OCI-LY7 (cell line): ENCODE measurements around the gene SMIM31. TPM values are rescaled to one million over a fixed set of nuclear protein-coding genes. Genes with fewer than 3 reads are reported as not detected.

ENCODE experiments used
- BruUV-seq: library from RNA; stranded (reverse); fragments of 400-500 nt; replicated peaks from 2 replicates; lab custom pipeline; 2021; lab: Mats Ljungman, UMichigan
- CTCF ChIA-PET: fragments of 300-600 bp; sonication (Branson Sonifier 250); formaldehyde crosslinking; loops from one replicate; lab custom pipeline; 2022; ENCODE audit warnings: antibody characterized with exemption; ENCODE audit not compliant: unreplicated experiment; lab: Charles Lee
- POLR2A ChIA-PET: fragments of 300-600 bp; sonication (Branson Sonifier 250); formaldehyde crosslinking; loops from one replicate; lab custom pipeline; 2022; ENCODE audit warnings: antibody characterized with exemption; lab: Charles Lee
- DNase-seq: peaks from one replicate; pipeline ENCODE4 v3.0.0-alpha.2; 2015; ENCODE audit warnings: low spot score
- H2AFZ ChIP-seq: fragments of 200-600 bp; sonication (generic), shearing (Covaris generic); 2 replicates; pipeline ENCODE4 v1.6.1; 2014; ENCODE audit warnings: mild to moderate bottlenecking, antibody characterized with exemption, low read length, moderate library complexity
- H3K27ac ChIP-seq: fragments of 200-600 bp; sonication (generic); 2 replicates; pipeline ENCODE4 v1.5.1; 2014; ENCODE audit warnings: mixed run types, low read depth, mild to moderate bottlenecking, moderate library complexity, low read length, inconsistent platforms; ENCODE audit not compliant: poor library complexity, severe bottlenecking
- H3K36me3 ChIP-seq: fragments of 200-600 bp; sonication (generic); 2 replicates; pipeline ENCODE4 v1.6.1; 2014; ENCODE audit warnings: mild to moderate bottlenecking, antibody characterized with exemption, low read length, moderate library complexity, mixed read lengths; ENCODE audit not compliant: insufficient read depth
- H3K4me1 ChIP-seq: fragments of 200-600 bp; sonication (generic); 2 replicates; pipeline ENCODE4 v1.5.1; 2014; ENCODE audit warnings: mild to moderate bottlenecking, low read length; ENCODE audit not compliant: insufficient read depth, poor library complexity, severe bottlenecking
- H3K4me2 ChIP-seq: fragments of 200-600 bp; sonication (generic); 2 replicates; pipeline ENCODE4 v1.6.1; 2014; ENCODE audit warnings: mild to moderate bottlenecking, low read length
- H3K4me3 ChIP-seq: fragments of 200-600 bp; sonication (generic); 2 replicates; pipeline ENCODE4 v1.5.1; 2014; ENCODE audit warnings: mild to moderate bottlenecking, low read depth, low read length; ENCODE audit not compliant: poor library complexity, severe bottlenecking
- H3K79me2 ChIP-seq: fragments of 200-600 bp; sonication (generic); 2 replicates; pipeline ENCODE4 v1.6.1; 2016; ENCODE audit warnings: low read depth, mild to moderate bottlenecking, low read length, moderate library complexity, mixed read lengths; ENCODE audit not compliant: insufficient read depth
- H3K9me2 ChIP-seq: fragments of 200-600 bp; sonication (generic); 2 replicates; pipeline ENCODE4 v1.6.1; 2016; ENCODE audit warnings: mild to moderate bottlenecking, low read length, mixed read lengths; ENCODE audit not compliant: insufficient read depth
- H3K9me3 ChIP-seq: fragments of 200-600 bp; sonication (generic); 2 replicates; pipeline ENCODE4 v1.6.1; 2014; ENCODE audit warnings: mild to moderate bottlenecking, mixed run types, low read length, mixed read lengths
- H4K20me1 ChIP-seq: fragments of 200-600 bp; sonication (generic); 2 replicates; pipeline ENCODE4 v1.6.1; 2014; ENCODE audit warnings: mild to moderate bottlenecking, antibody characterized with exemption, low read length, moderate library complexity, mixed read lengths; ENCODE audit not compliant: insufficient read depth
- EZH2phosphoT487 ChIP-seq: fragments of 200-600 bp; sonication (generic); IDR thresholded peaks from 2 replicates; pipeline ENCODE4 v1.6.1; 2018; ENCODE audit warnings: low read depth, borderline replicate concordance, mild to moderate bottlenecking, mixed run types, antibody characterized with exemption, low read length, moderate library complexity, mixed read lengths
- intact Hi-C: fragments of 100-400 bp; cut with micrococcal nuclease; formaldehyde crosslinking; loops from one replicate; pipeline ENCODE4 v1.10.0; 2022; ENCODE audit not compliant: unreplicated experiment
- total RNA-seq, 2 experiments: library from RNA; depleted of rRNA in 1 of 2; stranded (reverse); fragments of >200 nt in 1 of 2; shearing (Covaris generic) in 1 of 2; gene quantifications; 2 replicates each; pipeline ENCODE4 v1.2.3, GENCODE V29; 2014 to 2022
- TF ChIP-seq, protein P1 (sequence below): fragments of 200-600 bp; sonication (generic); conservative IDR thresholded peaks from 2 replicates; pipeline ENCODE4 v1.5.1; 2014; ENCODE audit warnings: mild to moderate bottlenecking, antibody characterized with exemption, low read length, moderate library complexity, mixed read lengths

Gene SMIM31
- total RNA-seq, 2 experiments from 2014 or later: not detected

DNA sequence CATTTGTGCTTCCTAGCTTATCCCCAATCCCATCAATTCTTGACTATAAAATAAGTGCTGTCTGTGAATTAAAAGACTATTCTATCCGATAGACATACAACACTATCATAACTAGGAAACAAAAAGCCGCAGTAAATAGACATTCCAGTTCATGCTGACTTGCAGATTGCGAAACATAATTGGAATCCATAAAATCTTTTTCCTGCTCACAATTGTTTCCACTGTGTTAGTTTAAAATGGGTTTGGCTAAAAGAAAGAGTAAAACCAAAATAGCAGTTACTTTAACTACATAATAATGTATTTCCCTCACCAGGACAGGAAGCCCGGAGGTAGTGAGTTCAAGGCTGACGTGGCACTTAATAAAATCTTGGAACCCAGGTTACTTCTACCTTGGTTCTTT lies 17.2 kb downstream of the SMIM31 start:
- Histone ChIP-seq H3K4me1 (no peaks in the 10 kb centered on the region), H4K20me1 (no peaks in the 10 kb centered on the region), H3K9me3 (no peaks in the 10 kb centered on the region), H3K36me3 (no peaks in the 10 kb centered on the region), H3K4me3 (no peak overlapping the region), H3K79me2 (no peaks in the 10 kb centered on the region), H2AFZ (no peak overlapping the region), H3K4me2 (no peak overlapping the region), H3K27ac (no peak overlapping the region), H3K9me2 (no peaks in the 10 kb centered on the region)
- BruUV-seq: no TSS peak
- ChIA-PET POLR2A (interaction anchor here (0.9 kb wide), 1 partner anchor 206 kb away, joined by 3 read pairs; no protein-coding TSS in a partner anchor), CTCF (no interaction called here)
- intact Hi-C loops: no loop called here
- no peak for TF ChIP-seq EZH2phosphoT487
- TF ChIP-seq, protein P1, sequence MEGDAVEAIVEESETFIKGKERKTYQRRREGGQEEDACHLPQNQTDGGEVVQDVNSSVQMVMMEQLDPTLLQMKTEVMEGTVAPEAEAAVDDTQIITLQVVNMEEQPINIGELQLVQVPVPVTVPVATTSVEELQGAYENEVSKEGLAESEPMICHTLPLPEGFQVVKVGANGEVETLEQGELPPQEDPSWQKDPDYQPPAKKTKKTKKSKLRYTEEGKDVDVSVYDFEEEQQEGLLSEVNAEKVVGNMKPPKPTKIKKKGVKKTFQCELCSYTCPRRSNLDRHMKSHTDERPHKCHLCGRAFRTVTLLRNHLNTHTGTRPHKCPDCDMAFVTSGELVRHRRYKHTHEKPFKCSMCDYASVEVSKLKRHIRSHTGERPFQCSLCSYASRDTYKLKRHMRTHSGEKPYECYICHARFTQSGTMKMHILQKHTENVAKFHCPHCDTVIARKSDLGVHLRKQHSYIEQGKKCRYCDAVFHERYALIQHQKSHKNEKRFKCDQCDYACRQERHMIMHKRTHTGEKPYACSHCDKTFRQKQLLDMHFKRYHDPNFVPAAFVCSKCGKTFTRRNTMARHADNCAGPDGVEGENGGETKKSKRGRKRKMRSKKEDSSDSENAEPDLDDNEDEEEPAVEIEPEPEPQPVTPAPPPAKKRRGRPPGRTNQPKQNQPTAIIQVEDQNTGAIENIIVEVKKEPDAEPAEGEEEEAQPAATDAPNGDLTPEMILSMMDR: no peak
- DNase-seq: no peak

DNA sequence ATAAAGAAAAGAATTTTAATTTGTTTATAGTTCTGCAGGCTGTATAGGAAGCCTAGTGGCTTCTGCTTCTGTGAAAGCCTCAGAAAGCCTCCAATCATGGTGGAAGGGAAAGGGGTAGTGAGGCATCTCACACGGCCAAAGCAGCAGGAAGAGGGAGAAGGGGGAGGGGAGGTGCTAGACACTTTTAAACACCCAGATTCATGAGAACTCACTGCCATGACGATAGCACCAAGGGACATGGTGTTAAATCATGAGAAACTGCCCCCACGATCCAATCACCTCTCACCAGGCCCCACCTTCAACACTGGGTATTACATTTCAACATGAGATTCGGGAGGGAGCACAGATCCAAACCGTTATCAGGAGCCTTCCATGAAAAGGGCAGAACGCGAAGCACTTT lies 18.1 kb downstream of the SMIM31 start:
- CTCF ChIA-PET: no interaction called here
- BruUV-seq: no TSS peak
- no peak for TF ChIP-seq EZH2phosphoT487
- TF ChIP-seq, protein P1: no peak

DNA sequence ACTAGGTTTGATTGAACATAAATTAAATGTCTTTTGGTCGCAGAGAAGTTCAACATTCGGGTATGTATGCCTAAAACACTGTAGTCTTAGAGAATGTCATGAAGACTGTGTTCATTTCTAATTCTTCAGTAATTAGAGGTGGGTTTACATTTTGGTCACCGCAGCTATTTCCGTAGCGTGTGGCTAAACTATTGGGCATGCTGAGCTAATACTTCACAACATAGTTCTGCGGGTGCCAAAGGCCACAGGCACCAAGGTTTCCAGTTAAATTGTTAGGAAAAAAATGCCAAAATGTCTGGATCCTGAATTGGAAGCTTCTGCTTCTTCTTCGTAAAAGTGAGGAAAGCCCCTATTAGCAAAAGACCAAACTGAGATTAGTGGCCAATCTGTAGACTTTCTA lies 25.1 kb downstream of the SMIM31 start:
- H3K4me3 ChIP-seq: no peak overlapping the region
- no peak for TF ChIP-seq EZH2phosphoT487
- TF ChIP-seq, protein P1: no peak
- ChIA-PET CTCF (no interaction called here), POLR2A (interaction anchor here (0.6 to 1.3 kb wide), 2 partner anchors 9 to 628 kb away, joined by 3 read pairs; no protein-coding TSS in a partner anchor)
- no peaks in the 10 kb centered on the region for H3K36me3 ChIP-seq
- H3K27ac ChIP-seq: no peak overlapping the region
- intact Hi-C loops: loop anchor here (2.0 to 5.0 kb wide), 3 partner anchors 198 to 318 kb away; partner anchors contain the start of gene TRIM61
- no TSS peak for BruUV-seq
- no peak overlapping the region for H2AFZ ChIP-seq
- DNase-seq: no peak
- no peak overlapping the region for H3K4me2 ChIP-seq
- no peaks in the 10 kb centered on the region for H4K20me1 ChIP-seq
- H3K4me1 ChIP-seq: no peaks in the 10 kb centered on the region
- no peaks in the 10 kb centered on the region for H3K9me3 ChIP-seq
- no peaks in the 10 kb centered on the region for H3K79me2 ChIP-seq
- H3K9me2 ChIP-seq: no peaks in the 10 kb centered on the region

More for the DNA sequence above, 18.1 kb downstream of the SMIM31 start:
- no peak overlapping the region for H3K27ac ChIP-seq
- intact Hi-C loops: no loop called here
- H3K9me3 ChIP-seq: no peaks in the 10 kb centered on the region
- H3K9me2 ChIP-seq: no peaks in the 10 kb centered on the region
- no peaks in the 10 kb centered on the region for H3K4me1 ChIP-seq
- H2AFZ ChIP-seq: no peak overlapping the region
- POLR2A ChIA-PET: interaction anchor here (0.7 to 0.9 kb wide), 2 partner anchors 205 to 235 kb away, joined by 3 to 4 read pairs; no protein-coding TSS in a partner anchor
- H4K20me1 ChIP-seq: no peaks in the 10 kb centered on the region
- DNase-seq: no peak
- H3K36me3 ChIP-seq: no peaks in the 10 kb centered on the region
- no peaks in the 10 kb centered on the region for H3K79me2 ChIP-seq
- H3K4me2 ChIP-seq: no peak overlapping the region
- H3K4me3 ChIP-seq: no peak overlapping the region
